Peyer's patch (tissue), 4 donors: ENCODE measurements around the gene NRXN3. TPM values are rescaled to one million over a fixed set of nuclear protein-coding genes. Genes with fewer than 3 reads are reported as not detected.
"Not testable (repeated sequence)": the region's sequence is repeated elsewhere in the genome, so short reads cannot be mapped to it uniquely, and the experiment has no call there.

Source experiments
- DNase-seq, 3 donors: peaks; one replicate each; pipeline ENCODE4 v3.0.0-alpha.2; 2017 to 2019
- H3K27ac ChIP-seq, 4 donors: fragments of 200-600 bp; sonication (generic); one replicate each; pipeline ENCODE4 v1.5.1; 2016 to 2019
- H3K27me3 ChIP-seq, 2 donors: fragments of 200-600 bp; sonication (generic); one replicate each; pipeline ENCODE4 v1.5.1; 2019
- H3K36me3 ChIP-seq, 3 donors: fragments of 200-600 bp; sonication (generic); one replicate each; pipeline ENCODE4 v1.5.1; 2016 to 2019
- H3K4me1 ChIP-seq, 4 donors: fragments of 200-600 bp; sonication (generic); one replicate each; pipeline ENCODE4 v1.5.1; 2016 to 2019
- H3K4me3 ChIP-seq, 4 donors: fragments of 200-600 bp; sonication (generic); 1 replicate in 3 of 4; 2 replicates in 1 of 4; pipeline ENCODE4 v1.5.1; 2016 to 2019; ENCODE audit warnings: mild to moderate bottlenecking in 1 of 4
- H3K9me3 ChIP-seq, 4 donors: fragments of 200-600 bp; sonication (generic); one replicate each; pipeline ENCODE4 v1.5.1; 2016 to 2019; ENCODE audit warnings: mild to moderate bottlenecking in 1 of 4
- POLR2A ChIP-seq, 2 donors: fragments of 450-650 bp; IDR thresholded peaks; one replicate each; pipeline ENCODE4 v1.5.1; 2017; ENCODE audit warnings: antibody characterized with exemption in 2 of 2, mild to moderate bottlenecking in 2 of 2, moderate library complexity in 2 of 2
- total RNA-seq, 4 donors: library from RNA; depleted of rRNA; stranded (reverse); fragments of >200 nt; gene quantifications; one replicate each; pipeline ENCODE4 v1.1.0, GENCODE V29; 2016
- TF ChIP-seq, protein P1 (sequence below), 6 experiments: fragments of 450-650 bp in 4 of 6; fragments of 200-600 bp in 2 of 6; sonication (generic) in 1 of 6; IDR thresholded peaks; one replicate each; pipeline ENCODE4 v1.5.1; 2017 to 2019; ENCODE audit warnings: antibody characterized with exemption in 6 of 6, mild to moderate bottlenecking in 3 of 6, moderate library complexity in 1 of 6

The NRXN3 gene
- total RNA-seq, 4 donors from 2014 or later, result 1.6 to 10.2 (median 4.4) TPM

DNA sequence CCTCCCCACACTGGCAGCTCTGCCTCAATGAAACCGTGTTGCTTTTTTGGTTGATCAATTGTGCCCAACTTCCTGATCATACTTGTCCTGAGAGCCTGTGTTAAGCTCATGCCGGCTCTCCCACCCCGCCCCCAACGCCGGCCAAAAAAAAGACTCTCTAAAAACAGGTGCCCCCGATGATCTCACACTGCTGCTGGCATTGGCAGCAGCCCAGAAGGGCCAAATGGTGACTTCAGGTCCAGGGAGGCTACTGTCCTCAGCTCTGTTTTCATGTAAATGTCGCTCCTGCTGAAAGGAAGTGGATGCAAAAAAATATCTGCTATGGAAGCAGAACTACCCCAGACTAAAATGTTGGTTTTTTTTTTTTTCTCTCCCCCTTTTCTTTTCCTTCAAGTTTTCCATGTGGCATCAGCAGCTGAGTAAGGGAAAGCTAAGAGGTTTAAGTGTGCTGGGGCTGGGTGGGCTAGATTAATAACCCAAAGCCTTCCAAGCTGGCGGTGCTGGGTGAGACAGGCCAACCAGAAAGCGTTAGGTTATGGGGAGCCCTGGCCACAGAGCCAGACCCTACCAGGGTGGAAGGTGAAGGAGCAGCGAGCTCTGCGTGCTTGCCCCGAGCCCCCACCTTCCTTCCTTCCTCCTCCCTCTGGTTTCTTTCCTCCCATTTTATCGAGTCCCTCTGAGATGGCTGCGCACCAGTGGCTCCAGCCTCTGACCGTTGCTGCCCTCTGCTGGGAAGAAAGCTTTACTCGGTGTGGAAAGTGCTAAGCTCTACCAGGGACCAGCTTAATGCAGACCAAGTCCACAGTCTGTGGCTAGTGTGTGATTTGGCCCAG lies 396.1 kb downstream of the NRXN3 start:
- Histone ChIP-seq H3K4me1 (no peaks in the 10 kb centered on the region), H3K27me3 (no peaks in the 10 kb centered on the region), H3K4me3 (peak overlapping the region in 2 of 4 donors; percentile 11 to 15), H3K36me3 (no peaks in the 10 kb centered on the region), H3K27ac (no peak overlapping the region), H3K9me3 (no peaks in the 10 kb centered on the region)
- peak; percentile 25 to 89 (median 75) for DNase-seq
- TF ChIP-seq POLR2A (IDR thresholded peaks at IDR 0.05), result no peak
- TF ChIP-seq, protein P1, sequence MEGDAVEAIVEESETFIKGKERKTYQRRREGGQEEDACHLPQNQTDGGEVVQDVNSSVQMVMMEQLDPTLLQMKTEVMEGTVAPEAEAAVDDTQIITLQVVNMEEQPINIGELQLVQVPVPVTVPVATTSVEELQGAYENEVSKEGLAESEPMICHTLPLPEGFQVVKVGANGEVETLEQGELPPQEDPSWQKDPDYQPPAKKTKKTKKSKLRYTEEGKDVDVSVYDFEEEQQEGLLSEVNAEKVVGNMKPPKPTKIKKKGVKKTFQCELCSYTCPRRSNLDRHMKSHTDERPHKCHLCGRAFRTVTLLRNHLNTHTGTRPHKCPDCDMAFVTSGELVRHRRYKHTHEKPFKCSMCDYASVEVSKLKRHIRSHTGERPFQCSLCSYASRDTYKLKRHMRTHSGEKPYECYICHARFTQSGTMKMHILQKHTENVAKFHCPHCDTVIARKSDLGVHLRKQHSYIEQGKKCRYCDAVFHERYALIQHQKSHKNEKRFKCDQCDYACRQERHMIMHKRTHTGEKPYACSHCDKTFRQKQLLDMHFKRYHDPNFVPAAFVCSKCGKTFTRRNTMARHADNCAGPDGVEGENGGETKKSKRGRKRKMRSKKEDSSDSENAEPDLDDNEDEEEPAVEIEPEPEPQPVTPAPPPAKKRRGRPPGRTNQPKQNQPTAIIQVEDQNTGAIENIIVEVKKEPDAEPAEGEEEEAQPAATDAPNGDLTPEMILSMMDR (IDR thresholded peaks at IDR 0.05), result peak in 4 of 6 experiments; percentile 57 to 82 (median 78)

DNA sequence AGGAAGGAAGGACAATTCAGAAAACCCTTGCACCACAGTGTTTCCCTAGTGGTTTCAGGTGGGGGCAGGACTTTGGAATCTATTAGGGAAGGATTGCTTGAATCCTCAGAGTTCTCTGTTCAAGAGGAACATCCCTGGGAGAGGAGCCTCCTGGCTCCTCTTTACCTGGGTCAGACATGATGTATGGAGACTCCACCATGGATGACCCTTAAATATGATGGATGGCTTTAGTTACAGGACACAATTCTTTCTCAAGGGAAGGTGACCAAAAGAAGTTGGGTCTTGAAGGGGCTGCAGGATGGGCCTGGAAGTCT lies 396.6 kb downstream of the NRXN3 start:
- Histone ChIP-seq H3K4me3 (no peak overlapping the region), H3K27me3 (no peaks in the 10 kb centered on the region), H3K36me3 (no peaks in the 10 kb centered on the region), H3K4me1 (no peaks in the 10 kb centered on the region), H3K9me3 (no peaks in the 10 kb centered on the region), H3K27ac (no peak overlapping the region)
- TF ChIP-seq, protein P1 (IDR thresholded peaks at IDR 0.05), result no peak
- TF ChIP-seq POLR2A (IDR thresholded peaks at IDR 0.05), result no peak
- no peak for DNase-seq

DNA sequence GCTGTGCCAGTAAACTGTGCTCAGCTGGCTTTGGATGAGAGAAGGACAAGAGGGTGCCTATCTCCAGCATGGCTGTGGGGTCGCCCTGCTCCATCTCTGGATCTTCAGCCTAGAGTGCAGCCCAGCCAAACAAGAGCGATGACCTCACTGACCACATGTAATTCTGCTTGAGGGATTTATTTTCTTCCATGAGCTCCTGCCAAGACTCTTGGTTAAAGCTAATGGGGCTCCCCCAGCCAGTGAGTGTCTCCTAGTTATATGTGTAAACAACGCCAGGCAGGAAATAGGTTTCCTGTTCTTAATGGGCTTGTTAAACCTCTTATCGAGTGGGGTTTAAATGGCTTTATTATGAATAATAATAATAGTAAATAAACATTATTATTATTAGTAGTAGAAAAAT lies 397.2 kb downstream of the NRXN3 start:
- H3K27me3 ChIP-seq, result no peaks in the 10 kb centered on the region
- no peaks in the 10 kb centered on the region for H3K4me1 ChIP-seq
- no peak for DNase-seq
- H3K36me3 ChIP-seq, result no peaks in the 10 kb centered on the region
- H3K9me3 ChIP-seq, result no peaks in the 10 kb centered on the region
- no peak overlapping the region for H3K27ac ChIP-seq
- TF ChIP-seq POLR2A (IDR thresholded peaks at IDR 0.05), result no peak
- TF ChIP-seq, protein P1 (IDR thresholded peaks at IDR 0.05), result no peak
- no peak overlapping the region for H3K4me3 ChIP-seq

DNA sequence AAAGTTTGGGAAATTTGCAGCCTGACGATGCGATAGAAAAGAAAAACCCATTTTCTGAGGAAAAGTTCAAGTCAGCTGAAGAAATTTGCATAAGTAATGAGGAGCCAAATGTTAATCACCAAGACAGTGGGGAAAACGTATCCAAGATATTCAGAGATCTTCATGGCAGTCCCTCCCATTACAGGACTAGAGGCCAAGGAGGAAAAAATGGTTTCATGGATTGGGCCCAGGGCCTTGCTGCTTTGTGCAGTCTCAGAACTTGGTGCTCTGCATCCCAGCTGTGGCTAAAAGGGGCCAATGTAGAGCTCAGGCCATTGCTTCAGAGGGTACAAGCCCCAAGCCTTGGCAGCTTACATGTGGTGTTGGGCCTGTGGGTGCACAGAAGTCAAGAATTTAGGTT lies 403.6 kb downstream of the NRXN3 start:
- H3K27ac ChIP-seq, H3K27me3 ChIP-seq, H3K4me1 ChIP-seq, H3K4me3 ChIP-seq, H3K36me3 ChIP-seq, DNase-seq: not testable (repeated sequence)
- peaks cover 0 to 13% (median 4%) of the 10 kb centered on the region in 4 donors for H3K9me3 ChIP-seq

DNA sequence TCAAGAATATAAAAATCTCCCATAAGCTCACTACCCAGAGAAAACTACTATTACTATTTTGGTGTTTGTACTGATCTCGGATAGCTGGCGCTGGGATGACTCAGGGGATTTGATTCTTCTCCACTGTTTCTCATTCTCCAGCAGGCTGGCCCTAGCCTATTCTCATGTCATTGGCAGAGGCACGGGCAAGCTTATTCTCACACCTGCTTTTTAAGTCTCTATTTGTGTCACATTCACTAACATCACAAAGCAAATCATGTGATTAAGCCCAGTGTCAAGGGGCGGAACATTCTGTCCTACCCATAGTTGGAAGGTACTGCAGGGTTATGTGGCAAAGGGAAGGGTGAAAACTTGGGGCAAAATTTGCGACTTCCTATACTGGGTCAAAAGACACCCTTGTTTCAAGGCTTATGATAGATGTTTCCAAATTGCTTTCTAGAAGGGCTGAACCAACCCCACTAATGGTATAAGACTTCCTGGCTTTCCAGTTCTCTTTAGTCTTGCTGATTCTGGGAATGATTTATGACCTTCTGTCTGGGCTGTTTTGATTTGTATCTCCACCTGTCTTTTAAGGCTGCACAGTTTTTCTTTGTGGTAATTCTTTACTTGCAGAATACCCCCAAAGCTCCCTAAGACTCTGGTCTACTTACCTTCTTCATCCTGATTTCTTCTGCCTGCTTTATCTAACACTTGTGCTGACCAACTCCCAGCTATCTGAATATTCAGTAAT lies 406.4 kb downstream of the NRXN3 start:
- Histone ChIP-seq H3K36me3 (no peaks in the 10 kb centered on the region), H3K27me3 (no peaks in the 10 kb centered on the region), H3K4me1 (no peaks in the 10 kb centered on the region), H3K4me3 (no peak overlapping the region), H3K9me3 (peaks cover 0 to 13% (median 4%) of the 10 kb centered on the region in 4 donors), H3K27ac (no peak overlapping the region)
- TF ChIP-seq POLR2A (IDR thresholded peaks at IDR 0.05), result no peak
- TF ChIP-seq, protein P1 (IDR thresholded peaks at IDR 0.05), result no peak
- DNase-seq, result no peak

DNA sequence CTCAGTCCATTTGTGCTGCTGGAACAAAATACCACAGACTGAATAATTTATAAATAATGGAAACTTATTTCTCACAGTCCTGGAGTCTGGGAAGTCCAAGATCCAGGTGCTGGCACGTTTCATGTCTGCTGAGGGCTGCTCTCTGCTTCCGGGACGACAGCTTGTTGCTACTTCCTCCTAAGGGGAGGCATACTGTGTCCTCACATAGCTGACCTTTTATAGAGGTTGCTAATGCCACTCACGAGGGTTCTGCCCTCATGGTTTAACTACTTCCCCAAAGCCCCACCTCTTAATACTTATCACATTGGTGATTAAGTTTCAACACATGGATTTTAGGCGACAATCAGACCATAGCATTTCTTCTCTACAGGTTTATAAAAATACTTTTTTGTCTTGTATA lies 411.1 kb downstream of the NRXN3 start:
- Histone ChIP-seq H3K27me3 (no peaks in the 10 kb centered on the region), H3K9me3 (no peaks in the 10 kb centered on the region), H3K27ac (no peak overlapping the region), H3K4me1 (no peaks in the 10 kb centered on the region), H3K36me3 (no peaks in the 10 kb centered on the region), H3K4me3 (no peak overlapping the region)
- no peak for DNase-seq
- TF ChIP-seq POLR2A (IDR thresholded peaks at IDR 0.05), result no peak
